ENCODE results near the gene CORO2B.

Gene CORO2B

GRCh38 chr15:68712886-68713285, 134.1 kb downstream of the CORO2B start:
- DNase-seq, result no peak
- Histone ChIP-seq H3K9me3 (ENCODE audit: severe bottlenecking) (no peaks in the 10 kb centered on the region), H3K36me3 (peaks cover 60% of the 10 kb centered on the region), H3K27me3 (ENCODE audit: insufficient read depth, low read depth, severe bottlenecking) (no peaks in the 10 kb centered on the region), H3K27ac (no peak overlapping the region), H3K4me3 (ENCODE audit: low read depth, low read length) (no peak overlapping the region)
- no peak for TF ChIP-seq CTCF (IDR thresholded peaks at IDR 0.05; ENCODE audit: low read depth, low read length)

GRCh38 chr15:68713874-68714273, 135.1 kb downstream of the CORO2B start:
- Histone ChIP-seq H3K4me3 (ENCODE audit: low read depth, low read length) (no peak overlapping the region), H3K27ac (no peak overlapping the region)

GRCh38 chr15:68715111-68715510, 136.3 kb downstream of the CORO2B start:
- Histone ChIP-seq H3K9me3 (ENCODE audit: severe bottlenecking) (no peaks in the 10 kb centered on the region), H3K27me3 (ENCODE audit: insufficient read depth, low read depth, severe bottlenecking) (no peaks in the 10 kb centered on the region), H3K4me3 (ENCODE audit: low read depth, low read length) (no peak overlapping the region), H3K36me3 (peaks cover 58% of the 10 kb centered on the region), H3K27ac (no peak overlapping the region)
- DNase-seq, result no peak
- no peak for TF ChIP-seq CTCF (IDR thresholded peaks at IDR 0.05; ENCODE audit: low read depth, low read length)

More at GRCh38 chr15:68713874-68714273, 135.1 kb downstream of the CORO2B start:
- Histone ChIP-seq H3K27me3 (ENCODE audit: insufficient read depth, low read depth, severe bottlenecking) (no peaks in the 10 kb centered on the region), H3K9me3 (ENCODE audit: severe bottlenecking) (no peaks in the 10 kb centered on the region), H3K36me3 (peaks cover 60% of the 10 kb centered on the region)
- no peak for TF ChIP-seq CTCF (IDR thresholded peaks at IDR 0.05; ENCODE audit: low read depth, low read length)
- DNase-seq, result no peak

- DNase-seq, result no peak
- Histone ChIP-seq H3K9me3 (ENCODE audit: severe bottlenecking) (no peaks in the 10 kb centered on the region), H3K27me3 (ENCODE audit: insufficient read depth, low read depth, severe bottlenecking) (no peaks in the 10 kb centered on the region), H3K4me3 (ENCODE audit: low read depth, low read length) (no peak overlapping the region), H3K27ac (no peak overlapping the region), H3K36me3 (peaks cover 40% of the 10 kb centered on the region)
- TF ChIP-seq CTCF (IDR thresholded peaks at IDR 0.05; ENCODE audit: low read depth, low read length), result no peak
These were observed 139.2 kb downstream of the CORO2B start for GRCh38 chr15:68717951-68718350.

GRCh38 chr15:68718468-68718867, 139.7 kb downstream of the CORO2B start:
- Histone ChIP-seq H3K4me3 (ENCODE audit: low read depth, low read length) (no peak overlapping the region), H3K27ac (no peak overlapping the region), H3K36me3 (peaks cover 35% of the 10 kb centered on the region), H3K27me3 (ENCODE audit: insufficient read depth, low read depth, severe bottlenecking) (no peaks in the 10 kb centered on the region), H3K9me3 (ENCODE audit: severe bottlenecking) (no peaks in the 10 kb centered on the region)
- TF ChIP-seq CTCF (IDR thresholded peaks at IDR 0.05; ENCODE audit: low read depth, low read length), result no peak
- DNase-seq, result no peak

- H3K27ac ChIP-seq, result no peak overlapping the region
- no peak for DNase-seq
- no peak overlapping the region for H3K4me3 ChIP-seq (ENCODE audit: low read depth, low read length)
- H3K9me3 ChIP-seq (ENCODE audit: severe bottlenecking), result no peaks in the 10 kb centered on the region
- H3K27me3 ChIP-seq (ENCODE audit: insufficient read depth, low read depth, severe bottlenecking), result no peaks in the 10 kb centered on the region
- H3K36me3 ChIP-seq, result peaks cover 31% of the 10 kb centered on the region
- TF ChIP-seq CTCF (IDR thresholded peaks at IDR 0.05; ENCODE audit: low read depth, low read length), result no peak
These were observed 140.3 kb downstream of the CORO2B start for GRCh38 chr15:68719051-68719450.

All from WERI-Rb-1 (cell line).